Stimulated activated CD8-positive, alpha-beta memory T cell treated with anti-CD3 and anti-CD28 coated beads, Interleukin-7, amount 100 ng/mL, for 24 hours (primary cell): ENCODE measurements around the gene GATA6.
"Not testable (repeated sequence)": the region's sequence is repeated elsewhere in the genome, so short reads cannot be mapped to it uniquely, and the experiment has no call there.

ENCODE experiments used
- DNase-seq: peaks from one replicate; pipeline ENCODE4 v3.0.0-alpha.2; 2020; ENCODE audit warnings: low read depth

GATA6 gene

GRCh38 chr18:22204996-22205395, 35.6 kb downstream of the GATA6 start:
- DNase-seq: no peak

GRCh38 chr18:22207021-22207758, 37.8 kb downstream of the GATA6 start:
- no peak for DNase-seq

GRCh38 chr18:22210311-22210754, 40.9 kb downstream of the GATA6 start:
- no peak for DNase-seq

- DNase-seq: no peak
Observed at GRCh38 chr18:22211657-22212056, 42.3 kb downstream of the GATA6 start.

GRCh38 chr18:22213333-22213973, 44.1 kb downstream of the GATA6 start:
- no peak for DNase-seq

GRCh38 chr18:22214731-22215528, 45.5 kb downstream of the GATA6 start:
- no peak for DNase-seq

GRCh38 chr18:22218835-22219234, 49.4 kb downstream of the GATA6 start:
- no peak for DNase-seq

GRCh38 chr18:22219568-22220355, 50.4 kb downstream of the GATA6 start:
- DNase-seq: no peak

- not testable (repeated sequence) for DNase-seq
Observed at GRCh38 chr18:22220585-22220984, 51.2 kb downstream of the GATA6 start.

GRCh38 chr18:22221350-22221749, 52.0 kb downstream of the GATA6 start:
- DNase-seq: no peak

GRCh38 chr18:22223254-22223964, 54.0 kb downstream of the GATA6 start:
- DNase-seq: no peak

GRCh38 chr18:22223965-22224322, 54.6 kb downstream of the GATA6 start:
- no peak for DNase-seq

GRCh38 chr18:22224339-22224738, 55.0 kb downstream of the GATA6 start:
- DNase-seq: no peak

- DNase-seq: no peak
Observed at GRCh38 chr18:22226801-22227200, 57.4 kb downstream of the GATA6 start.

- DNase-seq: no peak
Observed at GRCh38 chr18:22228976-22229375, 59.6 kb downstream of the GATA6 start.

GRCh38 chr18:22229456-22230124, 60.2 kb downstream of the GATA6 start:
- DNase-seq: no peak

- no peak for DNase-seq
Observed at GRCh38 chr18:22230471-22230945, 61.1 kb downstream of the GATA6 start.

GRCh38 chr18:22233266-22233665, 63.9 kb downstream of the GATA6 start:
- no peak for DNase-seq

- no peak for DNase-seq
Observed at GRCh38 chr18:22238036-22238435, 68.6 kb downstream of the GATA6 start.

- DNase-seq: no peak
Observed at GRCh38 chr18:22238681-22239080, 69.3 kb downstream of the GATA6 start.

- no peak for DNase-seq
Observed at GRCh38 chr18:22241921-22242361, 72.6 kb downstream of the GATA6 start.
